Measurements from ENCODE around the gene TRAF7.
"Not testable (repeated sequence)": the region's sequence is repeated elsewhere in the genome, so short reads cannot be mapped to it uniquely, and the experiment has no call there.

The TRAF7 gene

DNA sequence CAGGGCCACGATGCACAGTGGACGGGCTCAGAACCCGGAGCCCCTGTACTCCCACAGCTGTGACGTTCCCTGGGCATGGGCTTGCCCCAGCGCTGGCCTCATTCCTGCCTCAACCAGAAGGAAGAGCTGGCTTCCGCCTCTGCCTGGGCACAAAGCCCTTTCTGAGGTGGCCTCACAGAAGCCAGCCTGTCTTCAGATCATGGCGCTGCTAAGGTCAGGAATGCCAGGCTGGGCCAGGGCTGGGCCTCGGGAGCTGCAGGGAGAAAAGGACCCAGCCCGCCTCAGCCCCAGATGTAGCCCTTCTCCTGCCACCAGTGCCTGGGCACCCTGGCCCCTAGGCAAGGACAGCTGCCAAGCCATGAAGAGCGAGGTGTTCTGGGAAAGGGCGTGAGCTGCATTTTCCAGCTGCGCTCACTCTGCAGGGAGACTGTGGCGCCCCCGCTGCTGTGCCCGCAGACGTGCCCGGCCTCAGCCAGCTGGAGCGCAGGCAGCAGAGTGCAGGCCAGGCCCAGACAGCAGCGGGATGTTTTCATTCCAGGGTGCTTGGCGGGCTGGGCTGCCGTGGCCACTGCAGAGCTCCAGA is 29.3 kb upstream of the TRAF7 start:
- POLR2A ChIA-PET = interaction anchor here (1.2 kb wide), 1 partner anchor 29 kb away, joined by 6 read pairs; the partner anchor contains the start of gene TRAF7
- not testable (repeated sequence) for DNase-seq (ENCODE audit: extremely low spot score)
- CTCF ChIA-PET = interaction anchor here (1.4 kb wide), 1 partner anchor 15 kb away, joined by 3 read pairs; no protein-coding TSS in a partner anchor

GRCh38 chr16:2126928-2127556 is 28.5 kb upstream of the TRAF7 start:
- DNase-seq (ENCODE audit: extremely low spot score); CTCF ChIA-PET: not testable (repeated sequence)
- POLR2A ChIA-PET = interaction anchor here (1.2 kb wide), 1 partner anchor 28 kb away, joined by 6 read pairs; the partner anchor contains the start of gene TRAF7

- POLR2A ChIA-PET, CTCF ChIA-PET: not testable (repeated sequence)
Measured at GRCh38 chr16:2127630-2128280, 27.8 kb upstream of the TRAF7 start.

DNA sequence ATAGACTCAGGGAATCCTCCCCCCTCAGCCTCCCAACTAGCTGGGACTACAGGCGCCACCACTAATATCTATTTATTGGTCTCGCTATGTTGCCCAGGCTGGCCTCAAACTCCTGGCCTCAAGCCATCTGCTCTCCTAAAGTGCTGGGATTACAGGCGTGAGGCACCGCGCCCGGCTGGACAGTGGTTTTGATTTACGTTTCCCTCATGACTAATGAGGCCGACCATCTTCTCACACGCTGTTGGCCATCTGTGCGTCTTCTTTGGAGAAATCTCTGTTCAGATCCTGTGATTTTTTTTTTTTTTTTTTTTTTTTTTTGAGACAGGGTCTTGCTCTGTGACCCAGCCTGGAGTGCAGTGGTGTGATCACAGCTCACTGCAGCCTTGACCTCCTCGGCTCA is 26.3 kb upstream of the TRAF7 start:
- POLR2A ChIA-PET; DNase-seq (ENCODE audit: extremely low spot score); CTCF ChIA-PET: not testable (repeated sequence)

More at GRCh38 chr16:2127630-2128280, 27.8 kb upstream of the TRAF7 start:
- DNase-seq (ENCODE audit: extremely low spot score) = not testable (repeated sequence)

DNA sequence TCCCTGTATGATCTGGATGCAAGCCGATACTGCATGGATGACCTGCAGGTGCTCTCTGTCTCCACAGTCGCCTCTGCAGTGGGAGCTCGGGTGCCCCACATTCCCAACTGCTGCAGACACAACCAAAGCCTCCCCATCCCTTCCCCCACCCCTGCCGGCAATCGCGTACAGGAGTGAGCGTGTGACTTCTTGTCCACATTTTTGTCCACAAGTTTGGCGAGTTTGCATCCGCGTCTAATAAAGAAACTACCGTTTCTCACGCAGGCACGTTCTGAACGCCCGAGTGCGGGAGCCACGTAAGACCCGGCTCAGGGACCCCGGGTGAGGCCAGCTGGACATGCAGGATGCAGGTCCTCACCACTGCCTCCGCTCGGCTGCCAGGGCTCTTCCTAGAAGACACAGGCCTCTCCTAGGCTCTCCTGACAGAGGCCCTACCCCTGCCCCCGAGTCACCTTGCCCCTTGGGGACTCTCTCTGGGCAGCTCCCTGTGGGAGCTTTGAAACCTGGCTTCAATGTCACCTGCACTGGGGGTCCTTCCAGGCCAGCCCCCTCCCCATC is 25.6 kb upstream of the TRAF7 start:
- DNase-seq (ENCODE audit: extremely low spot score); CTCF ChIA-PET; POLR2A ChIA-PET: not testable (repeated sequence)

- DNase-seq (ENCODE audit: extremely low spot score); POLR2A ChIA-PET; CTCF ChIA-PET: not testable (repeated sequence)
Measured at GRCh38 chr16:2133797-2134196, 21.8 kb upstream of the TRAF7 start.

DNA sequence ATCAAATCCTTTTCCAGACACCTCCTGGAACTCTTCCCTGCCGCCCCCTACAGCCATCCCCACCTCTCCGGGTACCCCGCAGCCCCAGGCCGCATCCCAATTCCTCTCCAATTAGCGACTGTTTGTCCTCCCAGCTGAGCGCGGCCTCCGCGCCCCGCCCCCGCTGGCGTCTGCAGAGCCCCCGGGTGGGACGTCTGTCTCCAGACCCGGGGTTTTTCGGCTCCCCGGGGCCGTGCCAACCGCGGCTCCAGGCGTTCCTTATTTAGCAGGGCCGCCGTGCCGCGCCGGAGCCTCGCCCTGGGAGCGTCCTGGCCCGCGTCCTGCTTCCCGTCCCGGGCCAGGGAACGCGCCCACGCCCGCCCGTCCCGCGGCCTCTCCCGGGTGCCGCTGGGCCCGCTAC is 20.5 kb upstream of the TRAF7 start:
- CTCF ChIA-PET; DNase-seq (ENCODE audit: extremely low spot score); POLR2A ChIA-PET: not testable (repeated sequence)

DNA sequence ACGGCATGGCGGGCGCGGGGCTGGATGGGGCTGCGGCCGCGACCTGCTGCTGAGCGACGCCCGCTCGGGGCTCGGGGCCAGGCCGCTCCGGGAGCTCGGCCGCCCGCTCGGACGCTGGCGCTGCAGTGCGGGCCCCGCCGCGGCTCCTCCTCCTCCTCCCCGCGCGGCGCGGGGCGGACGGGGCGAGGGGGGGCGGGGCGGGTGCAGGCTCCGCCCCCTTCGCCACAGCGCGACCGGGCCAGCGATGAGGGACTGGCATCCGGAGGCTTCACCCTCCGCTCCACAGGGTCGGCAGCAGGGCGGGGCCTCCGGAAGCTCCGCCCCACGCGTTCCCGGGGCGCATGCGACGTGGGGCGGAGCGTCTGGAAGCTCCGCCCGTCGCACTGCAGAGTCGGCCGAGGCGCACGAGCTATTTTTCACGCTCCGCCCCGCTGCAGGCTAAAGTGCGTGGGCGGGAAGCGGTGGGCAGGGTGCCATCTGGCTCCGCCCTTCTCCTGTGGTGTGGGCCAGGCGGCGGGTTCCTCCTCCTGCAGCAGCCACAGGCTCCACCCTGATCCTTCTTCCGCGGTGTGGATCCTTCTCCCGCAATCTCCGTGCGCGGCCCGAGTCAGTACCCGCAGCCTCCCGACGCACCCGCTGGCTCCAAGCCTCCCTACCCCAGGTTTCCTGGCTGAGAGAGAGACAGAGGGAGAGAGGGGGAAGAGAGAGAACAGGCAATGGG is 19.7 kb upstream of the TRAF7 start, which contains the start of gene PKD1:
PKD1 (minus strand) TSS at position 129 of the 721 bp plus-strand sequence. CDS start 209 bp downstream, outside the sequence.
- ChIA-PET POLR2A (interaction anchor here (0.7 kb wide), 1 partner anchor 19 kb away, joined by 16 read pairs; the partner anchor contains the start of gene TRAF7), CTCF (interaction anchor here (1.0 to 1.6 kb wide), 2 partner anchors 111 to 132 kb away, joined by 3 to 5 read pairs; no protein-coding TSS in a partner anchor)
- peak; percentile 32 for DNase-seq (ENCODE audit: extremely low spot score)

GRCh38 chr16:2142942-2143877 is 12.4 kb upstream of the TRAF7 start:
- TF ChIP-seq, protein P1, sequence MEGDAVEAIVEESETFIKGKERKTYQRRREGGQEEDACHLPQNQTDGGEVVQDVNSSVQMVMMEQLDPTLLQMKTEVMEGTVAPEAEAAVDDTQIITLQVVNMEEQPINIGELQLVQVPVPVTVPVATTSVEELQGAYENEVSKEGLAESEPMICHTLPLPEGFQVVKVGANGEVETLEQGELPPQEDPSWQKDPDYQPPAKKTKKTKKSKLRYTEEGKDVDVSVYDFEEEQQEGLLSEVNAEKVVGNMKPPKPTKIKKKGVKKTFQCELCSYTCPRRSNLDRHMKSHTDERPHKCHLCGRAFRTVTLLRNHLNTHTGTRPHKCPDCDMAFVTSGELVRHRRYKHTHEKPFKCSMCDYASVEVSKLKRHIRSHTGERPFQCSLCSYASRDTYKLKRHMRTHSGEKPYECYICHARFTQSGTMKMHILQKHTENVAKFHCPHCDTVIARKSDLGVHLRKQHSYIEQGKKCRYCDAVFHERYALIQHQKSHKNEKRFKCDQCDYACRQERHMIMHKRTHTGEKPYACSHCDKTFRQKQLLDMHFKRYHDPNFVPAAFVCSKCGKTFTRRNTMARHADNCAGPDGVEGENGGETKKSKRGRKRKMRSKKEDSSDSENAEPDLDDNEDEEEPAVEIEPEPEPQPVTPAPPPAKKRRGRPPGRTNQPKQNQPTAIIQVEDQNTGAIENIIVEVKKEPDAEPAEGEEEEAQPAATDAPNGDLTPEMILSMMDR (IDR thresholded peaks at IDR 0.05; ENCODE audit: control extremely low read depth, extremely low read depth, low read depth, missing control alignments) = no peak
- CTCF ChIA-PET = interaction anchor here (1.3 to 2.7 kb wide), 3 partner anchors 120 to 140 kb away, joined by 3 to 12 read pairs (median 5); no protein-coding TSS in a partner anchor
- POLR2A ChIA-PET = interaction anchor here (2.0 kb wide), 1 partner anchor 12 kb away, joined by 12 read pairs; the partner anchor contains the start of gene TRAF7
- no peak for DNase-seq (ENCODE audit: extremely low spot score)

GRCh38 chr16:2143878-2144485 is 11.6 kb upstream of the TRAF7 start:
- CTCF ChIA-PET = interaction anchor here (1.3 to 2.7 kb wide), 3 partner anchors 121 to 140 kb away, joined by 3 to 12 read pairs (median 5); no protein-coding TSS in a partner anchor
- TF ChIP-seq, protein P1 (IDR thresholded peaks at IDR 0.05; ENCODE audit: control extremely low read depth, extremely low read depth, low read depth, missing control alignments) = no peak
- POLR2A ChIA-PET = interaction anchor here (2.0 kb wide), 1 partner anchor 11 kb away, joined by 12 read pairs; the partner anchor contains the start of gene TRAF7
- no peak for DNase-seq (ENCODE audit: extremely low spot score)

All from GM10248 (cell line).